GM19397 (cell line): ENCODE data around the gene CAMTA1.

Experiments
- ATAC-seq: cut with Tn5 transposase; IDR thresholded peaks from one replicate; pipeline ENCODE4 v1.9.1; 2021; ENCODE audit warnings: mild to moderate bottlenecking, moderate library complexity; ENCODE audit not compliant: unreplicated experiment

Gene CAMTA1

DNA sequence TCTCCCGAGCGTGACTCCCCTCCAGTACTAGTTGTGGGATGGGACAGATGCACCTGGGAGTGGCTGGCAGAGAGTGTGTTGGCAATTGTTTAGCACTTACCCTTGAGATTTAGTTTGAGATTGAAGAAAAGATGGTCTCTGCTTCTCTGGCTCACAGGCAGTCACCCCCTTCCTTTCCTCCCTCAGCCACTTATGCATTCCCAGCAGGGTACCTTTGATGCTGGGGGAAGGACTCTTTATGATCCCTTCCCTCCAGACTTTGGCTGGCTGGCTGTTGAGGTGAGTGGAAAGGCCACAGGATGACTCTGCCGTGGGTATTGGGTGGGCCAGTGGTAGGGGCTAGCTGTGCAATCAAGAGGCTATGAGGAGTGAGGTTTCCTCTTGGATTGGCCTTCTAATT, 236.8 kb downstream of the CAMTA1 start:
- no peak for ATAC-seq

GRCh38 chr1:7025013-7025412, 239.8 kb downstream of the CAMTA1 start:
- no peak for ATAC-seq

DNA sequence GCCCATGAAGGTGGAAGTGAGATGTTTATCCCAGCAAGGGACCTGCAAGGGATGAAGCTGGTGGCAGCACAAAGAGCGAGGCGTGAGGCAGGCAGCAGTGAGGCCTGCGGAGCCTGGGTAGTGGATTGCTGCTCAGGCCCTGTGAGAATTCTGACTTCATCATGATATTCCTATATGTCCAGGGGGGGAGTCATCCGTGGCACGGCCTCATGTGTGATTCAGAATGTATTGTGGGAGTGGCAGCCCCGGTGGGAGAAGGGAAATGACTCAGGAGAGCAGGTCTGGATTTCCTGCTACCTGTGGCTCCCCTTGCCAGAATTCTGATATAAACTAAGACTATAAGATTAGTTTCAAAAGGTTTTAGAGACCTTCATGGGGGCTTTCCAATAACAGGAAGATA, 240.9 kb downstream of the CAMTA1 start:
- no peak for ATAC-seq

DNA sequence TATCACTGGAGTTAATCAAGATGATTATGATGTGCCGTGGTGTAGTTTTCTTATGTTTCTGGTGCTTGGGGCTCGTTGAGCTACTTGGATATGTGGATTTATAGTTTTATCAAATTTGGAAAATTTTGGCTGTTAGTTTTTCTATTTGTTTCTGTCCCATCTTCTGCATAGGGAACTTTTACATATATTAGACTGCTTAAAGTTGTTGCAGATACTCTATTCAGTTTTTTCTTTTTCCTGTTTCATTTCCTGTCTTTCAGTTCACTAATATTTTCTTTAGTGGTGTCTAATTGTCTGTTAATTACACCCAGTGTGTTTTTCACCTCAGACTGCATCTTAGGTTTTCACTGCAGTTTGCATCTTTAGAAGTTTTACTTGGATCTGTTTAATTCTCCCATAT, 247.7 kb downstream of the CAMTA1 start:
- no peak for ATAC-seq

DNA sequence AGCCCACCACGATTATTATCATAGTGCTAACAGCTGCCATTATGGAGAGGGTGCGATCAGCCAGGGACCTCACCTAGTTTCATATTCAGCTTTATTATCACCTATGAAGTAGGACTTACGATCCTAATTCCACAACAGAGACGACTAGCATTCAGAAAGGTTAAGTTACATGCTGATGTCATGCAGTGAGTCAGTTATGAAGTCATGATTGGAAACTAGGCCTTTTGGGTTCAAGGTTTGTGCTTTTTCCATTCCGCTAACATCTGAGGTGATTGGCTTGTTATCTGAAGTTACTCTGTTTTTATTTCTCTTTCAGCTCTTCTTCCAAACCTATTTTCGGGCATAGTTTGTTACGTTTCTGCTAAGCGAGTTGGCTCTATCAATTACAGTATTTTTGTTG, 251.1 kb downstream of the CAMTA1 start:
- ATAC-seq: no peak

GRCh38 chr1:7039590-7040220, 254.5 kb downstream of the CAMTA1 start:
- no peak for ATAC-seq

DNA sequence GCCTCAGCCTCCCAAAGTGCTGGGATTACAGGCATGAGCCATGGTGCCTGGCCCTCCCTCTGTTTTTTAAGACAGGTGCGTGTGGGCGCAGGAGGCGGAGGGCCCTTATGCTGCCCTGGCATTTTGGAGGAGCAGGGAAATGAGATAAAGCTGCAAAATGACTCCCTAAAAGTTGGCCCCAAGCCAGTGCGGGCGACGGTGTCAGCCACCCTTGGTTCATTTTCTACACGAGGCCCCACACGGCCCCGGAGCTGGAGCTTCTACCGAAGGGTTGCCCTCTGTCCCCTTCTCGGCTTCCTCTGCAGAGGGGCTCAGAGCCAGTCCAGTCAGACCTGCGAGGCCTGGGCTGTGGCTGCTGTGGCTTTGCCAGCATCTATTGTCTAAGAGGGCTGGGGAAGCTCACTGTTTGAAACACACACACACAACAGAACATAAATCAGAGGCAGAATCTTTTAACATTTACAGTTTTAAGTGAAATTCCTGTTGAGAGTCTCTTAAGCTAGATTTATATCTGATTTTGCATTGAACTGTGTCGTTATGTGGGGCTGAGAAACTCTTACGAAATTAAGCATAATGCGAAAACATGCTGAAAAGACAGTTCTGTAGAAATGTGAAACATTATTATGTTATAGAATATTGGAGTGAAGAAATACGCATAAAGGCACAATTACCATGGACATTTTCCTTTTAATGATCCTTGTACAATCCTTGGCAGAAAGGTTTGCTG, 255.9 kb downstream of the CAMTA1 start:
- ATAC-seq: no peak

GRCh38 chr1:7042322-7043190, 257.3 kb downstream of the CAMTA1 start:
- no peak for ATAC-seq

DNA sequence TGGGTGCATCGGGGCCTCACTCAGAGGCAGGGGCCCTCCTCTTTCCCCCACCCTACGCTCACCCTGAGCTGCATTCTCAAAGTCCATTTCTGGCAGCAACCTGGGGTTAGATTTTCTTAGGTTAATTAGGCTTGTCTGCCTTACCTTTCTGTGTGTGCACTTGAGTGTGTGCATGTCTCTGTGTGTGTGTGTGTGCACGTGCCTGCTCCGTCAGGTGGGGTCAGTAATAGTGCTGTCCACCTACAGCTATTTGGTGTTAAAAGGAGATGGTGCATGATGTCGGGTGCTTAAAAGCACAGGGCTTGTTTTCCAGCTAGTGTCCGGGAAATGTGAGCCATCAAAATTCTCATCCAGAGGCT, 257.9 kb downstream of the CAMTA1 start:
- no peak for ATAC-seq

DNA sequence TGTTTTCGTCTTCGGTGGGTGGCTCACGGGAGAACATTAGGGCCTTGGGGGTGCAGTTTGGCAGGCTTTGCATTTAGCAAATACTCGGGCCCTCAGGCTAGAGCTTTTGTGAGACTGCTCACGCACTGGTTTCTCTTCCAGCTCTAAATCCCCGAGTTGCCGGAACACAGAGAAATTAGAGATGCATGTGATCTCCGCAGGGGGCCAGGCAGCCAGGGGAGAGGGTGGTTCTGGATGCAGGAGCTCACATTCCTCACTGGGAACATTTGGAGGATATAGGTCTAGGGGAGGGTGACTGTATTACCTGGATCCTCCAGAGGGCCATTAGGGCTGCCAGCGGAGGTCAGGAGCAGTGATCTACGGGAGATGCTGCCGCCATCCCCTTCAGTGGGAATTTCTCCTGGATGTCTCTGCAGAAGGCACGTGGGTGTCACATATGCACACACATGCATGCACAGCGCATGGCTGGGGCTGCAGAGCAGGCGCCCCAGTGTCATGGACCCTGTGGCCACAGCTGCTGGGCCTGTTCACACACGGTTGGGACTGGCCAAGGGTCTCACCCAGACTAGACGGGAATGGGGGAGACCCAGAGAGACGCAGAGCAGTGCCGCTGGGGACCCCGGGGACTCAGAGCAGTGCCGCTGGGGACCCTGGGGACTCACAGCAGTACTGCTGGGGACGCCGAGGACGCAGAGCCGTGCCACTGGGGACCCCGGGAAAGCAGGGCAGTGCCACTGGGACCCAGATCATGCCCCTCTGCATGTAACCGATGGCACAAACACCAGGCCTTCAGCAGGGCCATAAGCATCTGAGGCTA, 258.7 kb downstream of the CAMTA1 start:
- ATAC-seq: no peak

DNA sequence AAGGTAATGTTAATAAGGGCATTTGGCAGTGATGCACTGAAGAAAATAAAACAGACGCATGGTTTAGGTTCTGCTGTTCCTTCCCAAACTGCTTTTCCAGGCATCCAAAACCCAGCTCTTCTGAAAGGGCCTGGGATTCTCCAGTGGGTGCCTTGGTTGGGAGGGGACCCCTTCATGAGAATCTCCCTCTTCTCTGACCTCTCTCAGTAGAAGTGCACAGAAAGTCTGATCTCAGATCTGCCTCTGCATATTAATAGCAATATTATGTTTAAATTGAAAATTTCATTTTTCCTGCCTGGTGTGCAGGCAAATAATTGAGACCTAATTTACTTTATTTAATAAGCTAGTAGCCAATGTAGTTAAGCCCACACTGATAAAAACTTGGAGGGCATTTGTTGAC, 260.6 kb downstream of the CAMTA1 start:
- no peak for ATAC-seq

DNA sequence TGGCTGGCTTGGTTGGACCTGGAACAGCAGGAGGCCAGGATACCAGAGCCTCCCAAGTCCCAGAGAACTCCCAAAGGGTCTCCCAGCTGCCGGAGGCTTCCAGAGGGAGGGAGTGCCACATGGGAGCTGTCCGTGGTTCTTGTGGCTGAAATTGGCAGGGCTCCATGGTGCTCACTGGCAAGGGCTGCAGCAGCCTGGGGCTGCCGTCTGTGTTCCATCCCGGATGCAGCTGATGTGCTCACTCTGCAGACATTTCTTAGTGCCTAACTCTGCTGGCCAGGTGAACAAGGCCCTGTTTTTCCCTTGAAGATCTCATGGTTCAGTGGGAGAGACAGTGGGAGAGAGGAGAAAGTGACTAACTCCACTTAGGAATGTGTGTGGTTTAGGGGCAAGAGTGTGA, 261.1 kb downstream of the CAMTA1 start:
- ATAC-seq: no peak

GRCh38 chr1:7046891-7047290, 261.6 kb downstream of the CAMTA1 start:
- no peak for ATAC-seq

DNA sequence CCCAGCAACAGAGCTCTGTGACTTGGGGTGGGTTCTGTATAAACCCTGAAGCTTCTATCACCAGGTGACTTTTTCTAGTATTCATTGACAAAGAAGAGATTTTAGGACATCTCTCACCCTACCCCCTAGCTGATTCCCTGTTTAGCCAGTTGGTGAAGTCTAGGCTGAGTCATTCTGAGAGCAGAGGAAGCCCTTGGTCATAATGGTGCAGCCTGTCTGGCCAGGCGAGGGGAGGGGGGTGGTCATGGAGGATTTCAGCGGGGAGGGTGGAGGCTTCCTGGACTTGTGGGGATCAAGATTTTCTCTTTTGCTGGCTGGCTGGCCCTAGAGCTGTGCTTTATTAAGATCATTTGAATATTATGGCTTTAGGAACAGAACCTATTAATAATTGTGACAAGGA, 262.6 kb downstream of the CAMTA1 start:
- no peak for ATAC-seq

DNA sequence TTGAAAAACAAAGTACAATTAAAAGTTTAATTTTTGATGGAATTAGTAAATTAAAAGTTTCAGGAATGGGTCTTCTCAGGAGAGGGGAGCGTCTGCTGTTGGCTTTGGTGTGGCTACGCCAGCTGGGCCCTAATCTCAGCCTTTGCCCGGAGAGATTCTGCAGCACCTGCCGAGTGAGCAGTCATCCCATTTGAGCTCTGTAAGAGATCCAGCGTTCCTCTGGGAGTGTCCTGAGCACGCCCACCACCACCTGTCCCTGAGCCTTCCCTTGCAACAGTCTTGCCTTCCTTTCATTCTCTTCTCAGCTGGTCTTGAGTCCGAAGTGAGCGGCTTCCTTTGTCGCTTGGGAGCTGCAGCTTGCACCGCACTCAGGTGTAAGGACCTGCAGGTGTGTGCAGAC, 263.1 kb downstream of the CAMTA1 start:
- ATAC-seq: no peak

GRCh38 chr1:7049913-7050625, 264.8 kb downstream of the CAMTA1 start:
- ATAC-seq: no peak

GRCh38 chr1:7050751-7051665, 265.8 kb downstream of the CAMTA1 start:
- ATAC-seq: no peak

DNA sequence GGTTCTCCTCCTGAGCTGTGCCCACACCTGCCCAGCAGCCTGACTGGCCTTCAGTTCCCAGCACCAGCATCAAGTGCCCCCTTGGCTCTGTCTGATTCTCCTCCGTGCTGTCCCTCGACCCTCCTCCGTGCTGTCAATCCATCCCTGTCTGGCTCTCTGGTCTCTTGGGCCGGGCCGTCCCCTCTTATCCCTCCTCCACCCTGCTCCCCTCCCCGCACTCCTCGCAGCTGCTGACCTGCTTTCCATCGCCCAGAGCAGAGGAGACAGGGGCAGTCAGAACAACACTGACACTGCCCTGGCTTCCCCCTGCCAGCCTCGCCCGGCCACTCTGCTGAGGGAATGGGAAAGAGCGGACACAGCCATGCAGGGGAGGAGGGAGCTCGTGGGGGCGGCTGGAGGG, 267.4 kb downstream of the CAMTA1 start:
- ATAC-seq: no peak

GRCh38 chr1:7060745-7061144, 275.5 kb downstream of the CAMTA1 start:
- no peak for ATAC-seq
